ENCODE data around the gene CTSE. TPM values are rescaled to one million over a fixed set of nuclear protein-coding genes. Genes with fewer than 3 reads are reported as not detected.

Gene CTSE
- total and polyA plus RNA-seq, 2 of the 8 experiments (the other 6 are each of a cell fraction or from before 2014, with no cell fraction given), result 0.03 TPM; not detected in 1

- FAIRE-seq, result no peak
These were observed 47.1 kb upstream of the CTSE start for GRCh38 chr1:206070627-206071304.

More at GRCh38 chr1:206070627-206071304, 47.1 kb upstream of the CTSE start:
- no peak overlapping the region for H2BK5ac ChIP-seq (ENCODE audit: low read depth, low read length)
- H4K5ac ChIP-seq (ENCODE audit: insufficient read length, low read depth, low read length), result no peak overlapping the region
- H3K23me2 ChIP-seq (ENCODE audit: low read depth, low read length), result no peaks in the 10 kb centered on the region; the same call in 1 of the 2 replicates
- no peak overlapping the region for H2BK12ac ChIP-seq (ENCODE audit: low read depth, low read length)
- no peak overlapping the region for H3K14ac ChIP-seq (ENCODE audit: insufficient read length)
- no peak overlapping the region for H2BK20ac ChIP-seq (ENCODE audit: low read length)
- H3K27ac ChIP-seq (ENCODE audit: low read depth, low read length), result no peak overlapping the region
- H3K23ac ChIP-seq (ENCODE audit: insufficient read length), result no peak overlapping the region
- H3K4me3 ChIP-seq (ENCODE audit: extremely low read depth in 1 of 4, insufficient read depth in 2 of 4, low read depth in 3 of 4, low read length in 4 of 4), result no peak overlapping the region
- H3K36me3 ChIP-seq (ENCODE audit: control insufficient read depth in 2 of 4, insufficient read depth in 4 of 4, low read length in 3 of 4), result no peaks in the 10 kb centered on the region
- no peak overlapping the region for H2BK120ac ChIP-seq (replicated peaks; ENCODE audit: low read depth, low read length)
- H2BK15ac ChIP-seq (ENCODE audit: low read length), result no peak overlapping the region
- no peak overlapping the region for H4K91ac ChIP-seq (replicated peaks; ENCODE audit: insufficient read length, low read length)
- WGBS, 2 experiments (ENCODE audit: extremely low coverage in 1 of 2, insufficient coverage in 1 of 2, insufficient read length in 1 of 2, insufficient replicate concordance in 2 of 2, low coverage in 1 of 2, low lambda C conversion rate in 2 of 2, missing lambda C conversion rate in 1 of 2), result 92 to 100% methylated on average over 1 to 9 of the region's 9 CpGs
- H3K4ac ChIP-seq (replicated peaks; ENCODE audit: insufficient read length, low read depth, low read length), result no peak overlapping the region
- TF ChIP-seq HDAC6 (IDR thresholded peaks at IDR 0.05; ENCODE audit: low read depth, low read length) (no peak), EZH2 (IDR thresholded peaks at IDR 0.05; ENCODE audit: low read depth, low read length, severe bottlenecking) (no peak), SAP30 (IDR thresholded peaks at IDR 0.05; ENCODE audit: insufficient read depth, insufficient replicate concordance, low read length) (no peak)
- ChIA-PET CTCF (ENCODE audit: partially characterized antibody) (interaction anchor here (1.3 to 2.1 kb wide), 3 partner anchors 15 to 39 kb away, joined by 4 to 8 read pairs (median 6); no protein-coding TSS in a partner anchor), POLR2A (ENCODE audit: partially characterized antibody) (no interaction called here)
- no peak overlapping the region for H4K8ac ChIP-seq (ENCODE audit: extremely low read depth, insufficient read depth, low read length)
- H3K18ac ChIP-seq (ENCODE audit: extremely low read depth, low read length), result no peak overlapping the region
- H3K9me3 ChIP-seq (ENCODE audit: insufficient read depth in 2 of 2, low read depth in 1 of 2, low read length in 1 of 2), result no peaks in the 10 kb centered on the region
- H4K20me1 ChIP-seq (replicated peaks in 1 of 2; ENCODE audit: control insufficient read depth in 1 of 2, insufficient read depth in 2 of 2, low read length in 2 of 2), result no peaks in the 10 kb centered on the region
- DNase-seq (ENCODE audit: low read depth in 1 of 2, low spot score in 2 of 2), result no peak
- H3K27me3 ChIP-seq (replicated peaks in 1 of 4; ENCODE audit: control insufficient read depth in 3 of 4, extremely low read depth in 1 of 4, insufficient read depth in 3 of 4, low read length in 3 of 4), result no peaks in the 10 kb centered on the region
- no peaks in the 10 kb centered on the region for H3K79me1 ChIP-seq (ENCODE audit: low read depth, low read length)
- H3K4me2 ChIP-seq (ENCODE audit: insufficient read depth in 1 of 2, low read depth in 2 of 2, low read length in 2 of 2), result no peak overlapping the region
- H2AFZ ChIP-seq (ENCODE audit: low read length), result no peak overlapping the region
- H3K56ac ChIP-seq (replicated peaks; ENCODE audit: insufficient read length, low read depth, low read length), result no peak overlapping the region
- H3K9ac ChIP-seq (replicated peaks in 1 of 4; ENCODE audit: extremely low read depth in 1 of 4, low read depth in 3 of 4, low read length in 3 of 4), result no peak overlapping the region
- no peak overlapping the region for H2AK5ac ChIP-seq (ENCODE audit: low read depth, low read length)
- no peaks in the 10 kb centered on the region for H3K79me2 ChIP-seq (ENCODE audit: control insufficient read depth in 1 of 2, insufficient read depth in 2 of 2, low read length in 2 of 2)
- peaks cover 0 to 7% (median under 1%) of the 10 kb centered on the region in 4 experiments; a peak in 3 of 7 replicates for H3K4me1 ChIP-seq (replicated peaks in 1 of 4; ENCODE audit: control insufficient read depth in 3 of 4, insufficient read depth in 4 of 4, low read length in 3 of 4)

Data from H1 (cell line).